Activated CD4-positive, alpha-beta T cell treated with anti-CD3 and anti-CD28 coated beads, Interleukin-2, amount 50 U/mL, for 48 hours (primary cell): ENCODE data around the gene PPP1R15A.
"Not testable (repeated sequence)": the region's sequence is repeated elsewhere in the genome, so short reads cannot be mapped to it uniquely, and the experiment has no call there.

Source experiments
- DNase-seq, 2 experiments: peaks; one replicate each; pipeline ENCODE4 v3.0.0-alpha.2; 2020

Gene PPP1R15A

DNA sequence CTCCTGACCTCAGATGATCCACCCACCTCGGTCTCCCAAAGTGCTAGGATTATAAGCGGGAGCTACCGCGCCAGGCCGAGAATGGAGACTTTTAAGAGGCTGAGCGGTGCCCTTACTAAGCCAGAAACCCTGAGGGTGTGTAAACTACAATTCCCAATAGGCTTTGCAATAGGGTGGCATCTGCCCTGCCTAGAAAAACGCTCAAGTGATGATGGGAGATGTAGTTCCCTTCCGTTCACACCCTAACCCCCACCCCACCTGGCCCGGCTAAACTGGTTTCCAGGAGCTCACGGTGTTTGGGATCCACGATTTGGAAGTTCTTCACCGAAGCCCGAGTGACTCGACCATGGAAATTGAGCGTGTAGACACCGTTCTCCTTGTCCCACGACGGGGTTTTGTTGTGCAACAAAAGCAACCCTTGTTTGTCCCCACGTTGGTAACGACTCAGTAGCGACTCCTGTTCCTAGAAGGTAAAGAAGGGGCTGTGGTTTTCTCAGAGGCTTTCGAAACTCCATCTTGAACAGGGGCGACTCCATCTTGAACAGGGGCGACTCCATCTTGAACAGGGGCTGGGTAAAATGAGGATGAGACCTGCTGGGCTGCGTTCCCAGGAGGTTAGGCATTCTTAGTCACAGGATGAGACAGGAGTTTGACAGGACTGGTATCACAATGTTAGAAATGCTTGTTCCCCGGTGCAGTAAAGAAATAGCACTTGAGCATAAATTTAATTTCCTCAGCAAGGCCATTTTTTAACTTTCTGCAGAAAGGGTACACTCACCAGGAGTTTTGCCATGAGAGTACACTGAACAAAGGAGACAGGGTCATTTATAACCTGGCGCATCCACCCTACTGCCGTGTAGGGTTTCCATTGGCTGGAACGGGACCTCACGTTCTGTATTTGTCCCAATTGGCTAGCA lies 9.8 kb downstream of the PPP1R15A start:
- DNase-seq: peak in 1 of 2 experiments; percentile 20

DNA sequence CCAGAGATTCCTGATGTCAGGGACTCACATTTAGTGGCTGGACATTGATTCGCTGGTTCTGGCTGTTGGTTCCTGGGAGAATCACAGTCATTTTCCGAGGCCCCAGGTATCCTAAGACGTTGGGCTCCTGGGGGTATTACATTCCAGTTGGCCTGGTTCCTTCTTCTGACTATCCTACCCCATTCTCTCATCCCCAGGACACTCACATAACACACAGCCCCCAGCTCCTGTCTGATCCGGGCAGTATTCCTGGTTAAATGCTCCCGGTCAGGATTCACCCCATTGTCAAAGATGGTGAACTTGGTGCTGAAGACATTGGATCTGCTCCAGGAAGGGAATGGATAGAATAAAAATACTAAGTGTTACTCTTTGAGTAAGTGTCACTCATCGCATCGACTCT lies 11.5 kb downstream of the PPP1R15A start:
- DNase-seq: no peak

DNA sequence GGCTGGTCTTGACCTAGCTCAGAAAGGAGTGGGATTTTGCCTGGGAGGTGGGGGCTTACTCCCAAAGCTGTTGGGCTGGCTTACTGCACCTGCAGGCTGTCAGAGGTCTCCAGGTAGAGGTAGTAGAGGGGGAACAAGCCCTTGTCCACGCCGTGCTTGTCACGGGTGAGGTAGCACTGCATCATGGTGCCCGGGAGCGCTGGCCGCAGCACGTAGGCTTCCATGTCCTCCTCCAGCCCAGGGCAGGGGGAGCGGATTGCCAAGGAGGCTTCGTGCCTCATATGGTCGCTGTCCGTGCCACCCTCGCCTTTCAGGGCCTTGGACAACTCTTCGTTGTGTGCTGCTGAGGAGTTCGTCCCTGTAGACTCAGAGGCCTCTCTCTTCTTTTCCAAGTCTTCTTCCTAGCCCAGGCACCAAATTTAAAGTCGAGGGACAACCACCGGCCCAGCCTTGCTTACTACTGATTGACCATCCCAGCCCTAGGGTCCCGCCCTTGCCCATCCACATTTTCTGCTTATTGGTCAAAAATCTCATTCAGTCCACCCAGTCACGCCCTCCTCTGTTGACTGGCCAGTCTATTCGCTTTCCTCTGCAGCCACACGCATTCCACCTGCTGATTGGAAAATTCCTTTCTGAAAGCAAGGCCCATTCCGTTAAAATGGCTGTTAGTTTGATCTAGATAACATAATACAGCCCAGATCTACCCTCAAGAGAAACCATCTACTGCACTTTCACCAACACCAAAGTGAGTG lies 15.8 kb downstream of the PPP1R15A start:
- no peak for DNase-seq

DNA sequence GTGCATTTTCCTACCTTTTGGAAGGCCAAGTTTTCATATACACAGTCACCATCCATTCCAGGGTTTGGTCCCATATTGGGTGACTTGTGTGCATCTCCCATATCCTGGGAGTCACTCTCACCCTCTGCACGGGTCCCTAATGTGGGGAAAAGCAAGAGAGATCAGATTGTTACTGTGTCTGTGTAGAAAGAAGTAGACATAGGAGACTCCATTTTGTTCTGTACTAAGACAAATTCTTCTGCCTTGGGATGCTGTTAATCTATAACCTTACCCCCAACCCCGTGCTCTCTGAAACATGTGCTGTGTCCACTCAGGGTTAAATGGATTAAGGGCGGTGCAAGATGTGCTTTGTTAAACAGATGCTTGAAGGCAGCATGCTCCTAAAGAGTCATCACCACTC lies 17.3 kb downstream of the PPP1R15A start:
- DNase-seq: not testable (repeated sequence)

DNA sequence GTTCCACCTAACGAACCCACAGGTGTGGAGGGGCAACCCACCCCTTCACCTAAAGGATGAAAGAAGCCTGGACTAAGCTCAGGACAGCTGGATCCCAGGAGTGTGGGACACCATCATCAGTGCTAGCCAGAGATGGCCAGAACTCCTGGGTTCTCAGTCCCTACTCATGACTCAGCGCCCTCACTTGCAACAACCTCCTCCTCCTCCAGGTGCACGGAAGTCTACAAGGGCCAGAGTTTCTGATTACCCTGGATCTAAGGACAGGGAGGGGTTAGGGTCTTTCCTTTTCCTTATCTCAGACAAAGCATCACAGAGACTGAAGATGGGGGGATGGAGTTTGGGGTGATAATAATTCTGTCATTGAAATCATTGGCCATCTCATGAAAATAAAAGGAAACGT lies 18.3 kb downstream of the PPP1R15A start:
- DNase-seq: no peak

DNA sequence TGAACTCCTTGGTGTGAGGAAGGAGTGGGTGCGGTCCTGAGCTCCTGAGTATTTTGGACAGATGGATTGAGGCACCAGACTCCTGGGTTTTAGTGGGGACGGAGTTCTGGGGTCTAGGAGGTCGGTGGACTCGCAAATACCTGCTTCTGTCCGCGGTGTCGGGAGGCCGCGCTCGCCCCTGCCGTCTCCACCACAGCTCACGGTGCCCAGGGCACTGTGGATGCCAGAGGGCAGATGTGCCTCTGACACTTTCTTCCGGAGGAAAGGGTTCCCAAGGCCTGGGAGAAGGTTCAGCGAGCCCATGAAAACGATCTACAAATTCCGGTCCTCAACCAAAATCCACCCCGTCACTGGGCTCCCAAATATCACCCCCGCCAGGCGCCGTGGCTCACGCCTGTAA lies 23.0 kb downstream of the PPP1R15A start:
- no peak for DNase-seq

DNA sequence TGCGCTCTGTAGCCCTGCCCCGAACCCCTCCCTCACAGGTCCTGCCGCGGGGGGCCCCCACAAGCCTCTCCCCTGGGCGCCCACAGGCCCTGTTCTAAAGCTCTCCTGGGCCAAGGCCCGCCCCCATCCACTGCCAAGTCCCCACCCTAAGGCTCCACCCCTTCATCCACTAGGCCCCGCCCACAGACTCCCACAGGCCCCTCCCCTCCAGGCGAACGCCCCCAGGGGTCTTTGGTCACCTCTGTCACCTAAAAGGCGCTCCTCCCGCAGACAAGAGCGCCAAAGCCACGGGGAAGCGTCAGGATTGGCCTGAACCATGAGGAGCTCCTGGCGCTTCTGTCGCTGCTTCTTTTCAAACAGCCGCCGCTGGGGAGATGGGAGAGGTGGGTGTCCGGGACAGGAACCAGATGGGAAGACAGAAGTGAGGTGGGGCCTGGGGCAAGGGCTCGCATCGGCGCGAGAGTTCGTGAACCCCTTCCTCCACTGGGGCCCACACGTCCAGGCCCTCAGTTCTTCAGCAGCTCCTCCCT lies 24.0 kb downstream of the PPP1R15A start:
- peak; percentile 42 to 52 for DNase-seq

DNA sequence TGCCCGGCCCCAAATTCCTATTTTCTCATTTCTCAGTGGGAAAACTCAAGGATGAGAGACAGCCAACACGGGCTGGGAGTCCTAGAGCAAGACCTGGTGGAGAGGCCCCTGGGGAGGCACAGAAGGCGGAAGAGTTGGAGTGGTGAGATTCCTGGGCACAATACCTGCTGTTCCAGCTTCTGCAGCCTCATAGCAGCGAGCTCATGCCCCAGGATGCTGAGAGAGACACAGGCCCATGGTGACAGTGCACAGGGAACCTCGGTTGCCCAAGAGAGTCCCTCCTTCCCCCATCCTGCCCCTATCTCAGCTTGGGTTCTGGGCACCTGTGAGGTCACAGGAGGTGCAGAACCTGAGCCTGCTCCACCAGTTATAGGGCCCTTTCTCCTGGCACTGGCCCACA lies 25.0 kb downstream of the PPP1R15A start:
- DNase-seq: no peak

DNA sequence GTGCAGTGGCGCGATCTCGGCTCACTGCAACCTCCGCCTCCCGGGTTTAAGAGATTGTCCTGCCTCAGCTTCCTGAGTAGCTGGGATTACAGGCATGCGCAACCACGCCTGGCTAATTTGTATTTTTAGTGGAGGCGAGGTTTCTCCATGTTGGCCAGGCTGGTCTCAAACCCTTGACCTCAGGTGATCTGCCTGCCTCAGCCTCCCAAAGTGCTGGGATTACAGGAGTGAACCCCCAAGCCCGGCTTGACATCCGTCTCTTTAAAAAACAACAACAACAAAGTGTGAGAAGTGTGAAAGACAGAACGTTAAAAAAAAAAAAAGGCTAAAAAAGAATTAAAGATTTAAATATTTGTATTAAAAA lies 27.1 kb downstream of the PPP1R15A start:
- not testable (repeated sequence) for DNase-seq

DNA sequence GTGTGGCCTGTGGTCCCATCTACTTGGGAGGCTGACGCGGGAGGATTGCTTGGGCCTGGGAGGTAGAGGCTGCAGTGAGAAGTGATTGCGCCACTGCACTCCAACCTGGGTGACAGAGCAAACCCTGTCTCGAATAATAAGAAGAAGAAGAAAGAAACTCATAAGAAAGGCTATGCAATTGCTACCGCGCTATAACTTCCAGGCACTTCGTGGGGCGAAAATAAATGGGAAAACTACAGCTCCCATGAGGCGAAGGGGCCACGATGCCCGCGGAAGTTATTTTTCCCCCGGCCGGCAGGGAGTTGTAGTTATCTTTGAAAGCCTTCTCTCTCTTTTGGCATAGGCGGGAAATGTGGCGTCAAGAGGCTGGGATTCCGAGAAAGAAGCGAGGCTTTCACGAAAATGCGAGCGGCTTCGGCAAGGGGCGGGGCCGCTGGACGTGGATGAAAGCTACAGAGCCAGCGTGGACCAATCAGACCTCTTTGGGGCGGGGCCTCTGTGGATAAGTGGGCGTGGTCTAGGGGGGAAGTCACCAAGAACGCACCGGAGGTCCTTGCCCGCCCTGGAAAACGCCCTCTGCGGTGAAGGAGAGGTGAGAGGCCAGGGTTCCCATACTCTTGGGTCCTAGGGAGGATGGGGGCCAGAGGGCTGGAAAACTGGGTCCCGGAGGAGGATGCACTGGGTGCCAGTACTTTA lies 27.7 kb downstream of the PPP1R15A start, which contains the start of gene NUCB1:
NUCB1 (plus strand) TSS at position 532 of the 696 bp plus-strand sequence. CDS start 485 bp downstream, outside the sequence.
- peak; percentile 100 for DNase-seq

DNA sequence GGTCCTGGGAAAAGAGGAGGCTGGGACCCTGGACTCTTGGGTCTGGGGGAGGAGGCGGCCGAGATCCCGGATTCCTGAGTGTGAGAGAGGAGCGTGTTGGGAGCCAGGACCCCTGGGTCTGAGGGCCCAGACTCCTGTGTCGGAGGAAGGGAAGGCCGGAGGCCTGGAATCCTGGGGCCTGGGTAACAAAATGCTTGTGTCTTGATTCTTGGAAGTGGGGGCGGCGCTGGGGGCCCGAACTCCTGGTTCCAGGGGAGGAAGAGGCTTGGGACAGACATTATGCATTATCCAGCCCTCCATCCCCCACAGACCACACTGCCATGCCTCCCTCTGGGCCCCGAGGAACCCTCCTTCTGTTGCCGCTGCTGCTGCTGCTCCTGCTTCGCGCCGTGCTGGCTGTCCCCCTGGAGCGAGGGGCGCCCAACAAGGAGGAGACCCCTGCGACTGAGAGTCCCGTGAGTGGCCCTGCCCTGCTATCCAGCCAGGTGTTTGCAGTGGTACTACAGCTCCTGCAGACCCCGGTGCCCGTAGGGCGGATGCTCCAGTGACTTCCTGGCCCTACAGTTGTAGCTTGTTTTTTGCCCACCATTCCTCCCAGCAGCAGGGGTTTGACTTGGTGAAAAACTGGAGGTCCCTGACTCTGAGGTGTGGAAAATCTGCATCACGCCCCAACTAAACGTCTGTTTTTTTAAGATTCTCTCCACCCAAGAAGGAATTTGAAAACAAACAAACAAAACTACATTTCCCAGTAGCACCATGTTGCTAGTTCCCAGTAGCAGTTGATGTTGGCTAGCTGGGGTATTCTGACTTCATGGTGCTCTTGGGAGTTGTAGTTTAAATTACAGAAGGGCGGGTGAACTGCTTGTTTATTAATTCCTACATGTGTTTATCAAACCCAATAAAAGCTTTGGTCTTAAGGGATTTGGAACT lies 28.5 kb downstream of the PPP1R15A start:
- DNase-seq: peak in 1 of 2 experiments; percentile 30

DNA sequence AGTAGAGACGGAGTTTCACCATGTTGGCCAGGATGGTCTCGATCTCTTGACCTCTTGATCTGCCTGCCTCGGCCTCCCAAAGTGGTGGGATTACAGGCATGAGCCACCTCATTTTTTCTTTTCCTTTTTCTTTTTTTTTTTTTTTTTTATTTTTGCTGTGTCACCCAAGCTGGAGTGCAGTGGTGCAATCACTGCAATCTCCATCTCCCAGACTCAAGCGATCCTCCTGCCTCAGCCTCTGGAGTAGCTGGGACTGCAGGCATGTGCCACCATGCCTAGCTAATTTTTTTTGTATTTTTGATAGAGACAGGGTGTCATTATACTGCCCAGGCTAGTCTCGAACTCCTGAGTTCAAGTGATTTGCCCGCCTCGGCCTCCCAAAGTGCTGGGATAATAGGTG lies 30.1 kb downstream of the PPP1R15A start:
- DNase-seq: not testable (repeated sequence)

DNA sequence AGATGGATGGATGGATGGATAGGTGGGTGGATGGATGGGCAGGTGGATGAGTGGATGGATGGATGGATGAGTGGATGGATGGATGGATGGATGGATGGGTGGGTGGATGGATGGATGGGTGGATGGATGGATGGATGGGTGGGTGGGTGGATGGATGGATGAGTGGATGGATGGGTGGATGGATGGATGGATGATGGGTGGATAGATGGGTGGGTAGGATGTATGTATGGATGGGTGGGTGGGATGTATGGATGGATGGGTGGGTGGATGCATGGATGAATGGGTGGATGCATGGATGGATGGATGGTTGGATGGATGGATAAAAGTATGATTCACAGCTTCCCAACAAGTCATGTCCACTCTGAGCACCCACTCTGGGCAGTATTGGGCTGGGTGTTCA lies 31.6 kb downstream of the PPP1R15A start:
- DNase-seq: not testable (repeated sequence)

DNA sequence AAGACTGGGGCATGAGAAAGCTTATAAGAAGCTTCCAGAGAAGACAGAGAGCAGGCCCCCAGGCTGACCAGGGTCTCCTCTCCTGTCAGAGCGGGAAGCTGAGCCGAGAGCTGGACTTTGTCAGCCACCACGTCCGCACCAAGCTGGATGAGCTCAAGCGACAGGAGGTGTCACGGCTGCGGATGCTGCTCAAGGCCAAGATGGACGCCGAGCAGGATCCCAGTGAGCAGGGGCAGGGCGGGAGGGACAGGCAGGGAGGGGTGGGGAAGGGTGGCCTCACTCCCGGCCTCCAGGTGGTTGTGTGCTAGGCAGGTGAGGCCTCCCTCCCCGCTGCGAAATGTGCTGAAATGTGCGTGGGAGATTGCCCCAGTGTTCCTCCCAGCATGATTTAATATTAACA lies 33.4 kb downstream of the PPP1R15A start:
- DNase-seq: no peak

DNA sequence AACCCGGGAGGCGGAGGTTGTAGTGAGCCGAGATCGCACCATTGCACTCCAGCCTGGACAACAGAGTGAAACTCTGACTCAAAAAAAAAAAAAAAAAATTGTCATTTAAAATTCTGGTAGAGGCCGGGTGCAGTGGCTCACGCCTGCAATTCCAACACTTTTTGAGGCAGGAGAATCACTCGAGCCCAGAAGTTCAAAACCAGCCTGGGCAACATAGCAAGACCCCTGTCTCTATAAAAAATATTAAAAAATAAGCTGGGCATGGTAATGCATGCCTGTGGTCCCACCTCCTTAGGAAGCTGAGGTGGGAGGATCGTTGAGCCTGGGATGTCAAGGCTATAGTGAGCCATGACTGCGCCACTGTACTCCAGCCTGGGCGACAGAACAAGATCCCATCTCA lies 34.1 kb downstream of the PPP1R15A start:
- no peak for DNase-seq

DNA sequence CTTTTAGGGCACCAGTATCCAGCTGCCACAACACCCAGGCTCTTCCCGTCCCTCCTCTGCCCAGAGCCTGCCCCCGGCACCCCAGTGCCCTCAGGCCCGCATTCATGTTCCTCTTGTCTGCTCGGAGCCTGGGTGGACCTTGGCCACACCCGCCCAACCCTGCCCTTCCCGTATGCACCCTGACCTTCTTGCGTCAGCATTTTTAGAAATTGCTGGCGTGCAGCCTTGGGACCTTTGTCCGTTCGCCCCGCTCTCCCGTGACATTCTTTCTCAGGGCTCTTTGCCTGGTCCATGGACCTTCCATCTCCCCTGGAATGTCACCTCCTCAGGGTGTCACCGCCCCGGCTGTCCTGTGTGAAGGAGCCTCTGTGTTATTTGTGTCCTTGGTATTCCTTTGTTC lies 35.5 kb downstream of the PPP1R15A start:
- no peak for DNase-seq

DNA sequence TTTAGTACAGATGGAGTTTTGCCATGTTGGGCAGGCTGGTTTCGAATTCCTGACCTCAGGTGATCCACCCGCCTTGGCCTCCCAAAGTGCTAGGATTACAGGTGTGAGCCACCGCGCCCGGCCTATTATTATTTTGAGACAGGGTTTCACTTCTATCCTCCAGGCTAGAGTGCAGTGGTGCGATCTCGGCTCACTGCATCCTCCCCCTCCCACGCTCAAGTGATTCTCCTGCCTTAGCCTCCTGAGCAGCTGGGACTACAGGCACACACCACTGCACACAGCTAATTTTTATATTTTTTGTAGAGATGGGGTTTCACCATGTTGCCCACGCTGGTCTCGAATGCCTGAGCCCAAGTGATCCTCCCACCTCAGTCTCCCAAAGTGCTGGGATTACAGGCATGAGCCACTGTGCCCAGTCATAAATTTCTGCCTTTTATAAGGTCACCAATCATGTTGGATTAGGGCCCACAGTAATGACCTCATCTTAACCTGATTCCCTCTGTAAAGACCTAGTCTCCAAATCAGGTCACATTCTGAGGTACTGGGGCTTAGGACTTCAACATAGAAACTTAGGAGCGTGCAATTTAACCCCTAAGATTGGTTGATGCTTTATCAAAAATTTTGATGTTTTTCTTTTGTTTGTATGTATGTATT lies 37.3 kb downstream of the PPP1R15A start:
- DNase-seq: not testable (repeated sequence)

DNA sequence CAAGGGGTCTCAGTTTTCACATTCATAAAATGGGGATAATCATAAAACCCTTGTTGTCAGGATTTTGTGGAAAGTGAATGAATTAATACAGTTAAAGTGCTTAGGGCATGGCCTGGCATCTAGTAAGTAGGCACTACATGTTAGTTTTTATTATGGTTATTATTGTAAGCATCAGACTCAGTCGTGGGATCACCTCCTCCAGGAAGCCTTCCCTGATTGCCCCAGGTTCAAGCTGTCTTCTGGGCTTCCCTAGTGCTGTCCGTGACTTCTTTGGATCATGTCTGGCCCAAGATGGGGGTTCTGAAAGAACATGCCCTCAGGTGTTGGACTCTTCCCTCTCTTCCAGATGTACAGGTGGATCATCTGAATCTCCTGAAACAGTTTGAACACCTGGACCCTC lies 38.6 kb downstream of the PPP1R15A start:
- DNase-seq: no peak

DNA sequence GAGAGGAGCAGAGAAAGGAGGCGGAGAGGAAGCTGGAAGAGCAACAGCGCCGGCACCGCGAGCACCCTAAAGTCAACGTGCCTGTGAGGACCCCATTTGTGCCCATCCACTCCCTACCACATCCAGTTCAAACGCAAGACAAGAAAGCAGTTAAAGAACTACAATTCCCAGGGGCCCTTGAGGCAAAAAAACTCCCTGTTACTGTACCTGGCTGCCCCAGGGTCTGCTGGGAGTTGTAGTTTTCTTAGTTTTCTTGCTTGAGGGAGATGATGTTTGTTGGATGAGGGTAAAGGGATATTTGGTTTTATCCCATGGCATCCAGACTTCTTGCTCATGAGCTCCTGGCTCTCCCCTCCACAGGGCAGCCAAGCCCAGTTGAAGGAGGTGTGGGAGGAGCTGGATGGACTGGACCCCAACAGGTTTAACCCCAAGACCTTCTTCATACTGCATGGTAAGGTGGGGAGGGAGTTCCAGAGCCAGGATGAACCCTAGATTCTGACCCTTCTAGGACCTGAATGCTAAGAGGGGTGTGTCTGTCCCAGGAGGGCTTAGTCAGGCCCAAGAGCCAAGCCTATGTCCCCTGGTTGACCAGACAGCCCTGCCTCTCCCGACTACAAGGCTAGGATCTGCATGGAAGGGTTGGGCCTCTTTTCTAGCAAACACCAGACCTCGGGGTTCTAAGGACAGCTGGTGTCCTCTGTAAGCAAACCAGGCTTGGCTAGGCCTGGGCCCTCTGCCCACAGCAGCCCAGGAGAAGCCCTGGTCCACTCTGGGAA lies 41.1 kb downstream of the PPP1R15A start:
- no peak for DNase-seq

DNA sequence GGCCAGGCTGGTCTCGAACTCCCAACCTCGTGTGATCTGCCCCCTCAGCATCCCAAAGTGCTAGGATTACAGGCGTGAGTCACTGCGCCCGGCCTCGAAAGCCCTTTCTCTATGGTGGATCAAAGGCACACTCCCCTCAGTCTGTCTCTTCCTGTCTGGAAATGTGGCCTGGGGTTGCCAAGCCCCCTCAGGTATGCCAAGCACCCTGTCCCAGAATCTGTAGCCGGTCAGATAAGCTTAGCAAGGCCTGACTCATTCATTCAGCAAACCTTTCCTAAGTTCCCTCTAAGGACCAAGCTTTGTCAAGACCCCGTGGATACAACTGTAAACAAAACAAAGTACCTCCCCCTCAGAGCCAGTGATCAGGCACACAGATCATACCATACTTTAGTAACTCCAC lies 42.0 kb downstream of the PPP1R15A start:
- DNase-seq: no peak

DNA sequence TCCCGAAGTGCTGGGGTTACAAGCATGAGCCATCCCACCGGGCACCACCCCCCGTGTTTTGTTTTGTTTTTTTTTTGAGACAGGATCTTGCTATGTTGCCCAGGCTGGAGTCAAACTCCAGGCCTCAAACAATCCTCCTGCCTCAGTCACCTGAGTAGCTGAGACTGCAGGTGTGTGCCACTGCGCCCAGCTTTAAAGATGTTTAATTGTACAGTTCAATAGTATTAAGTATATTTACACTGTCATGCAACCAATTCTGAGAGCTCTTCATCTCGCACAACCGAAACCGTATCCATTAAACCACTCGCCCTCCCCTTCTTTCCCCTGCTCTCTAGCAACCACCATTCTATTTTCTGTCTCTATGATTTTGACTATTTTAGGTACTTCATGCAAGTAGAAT lies 43.5 kb downstream of the PPP1R15A start:
- DNase-seq: no peak
